Measurements from ENCODE around the gene PMPCB.

PMPCB gene

GRCh38 chr7:103325744-103326143 is 28.5 kb downstream of the PMPCB start:
- DNase-seq (ENCODE audit: low read depth), result no peak

GRCh38 chr7:103336761-103337160 is 39.5 kb downstream of the PMPCB start:
- DNase-seq (ENCODE audit: low read depth), result no peak

GRCh38 chr7:103338864-103339263 is 41.6 kb downstream of the PMPCB start:
- DNase-seq (ENCODE audit: low read depth), result no peak

GRCh38 chr7:103341466-103341865 is 44.2 kb downstream of the PMPCB start:
- DNase-seq (ENCODE audit: low read depth), result no peak

GRCh38 chr7:103343332-103343731 is 46.1 kb downstream of the PMPCB start:
- no peak for DNase-seq (ENCODE audit: low read depth)

- DNase-seq (ENCODE audit: low read depth), result peak; percentile 12
Measured at GRCh38 chr7:103343758-103344452, 46.7 kb downstream of the PMPCB start.

GRCh38 chr7:103344453-103345149 is 47.4 kb downstream of the PMPCB start, which contains the start of gene DNAJC2:
Gene DNAJC2, minus strand, starts transcription at chr7:103344767. Its CDS starts 145 bp downstream, at chr7:103344622.
- peak; percentile 79 for DNase-seq (ENCODE audit: low read depth)

GRCh38 chr7:103346396-103346795 is 49.2 kb downstream of the PMPCB start:
- no peak for DNase-seq (ENCODE audit: low read depth)

- DNase-seq (ENCODE audit: low read depth), result peak; percentile 73
Measured at GRCh38 chr7:103347507-103348267, 50.5 kb downstream of the PMPCB start, which contains the start of gene PSMC2. Gene PSMC2, plus strand, starts transcription at chr7:103347643. Its CDS starts 69 bp downstream, at chr7:103347712.

- DNase-seq (ENCODE audit: low read depth), result no peak
Measured at GRCh38 chr7:103348452-103348851, 51.2 kb downstream of the PMPCB start.

- DNase-seq (ENCODE audit: low read depth), result no peak
Measured at GRCh38 chr7:103348959-103349358, 51.7 kb downstream of the PMPCB start.

GRCh38 chr7:103349805-103350204 is 52.6 kb downstream of the PMPCB start:
- DNase-seq (ENCODE audit: low read depth), result no peak
